Measurements from ENCODE around the gene SMARCA5.

- TF ChIP-seq POLR2A (IDR thresholded peaks at IDR 0.05; ENCODE audit: low read depth, low read length) (no peak), EZH2 (IDR thresholded peaks at IDR 0.05; ENCODE audit: borderline replicate concordance, low read depth, low read length, severe bottlenecking) (no peak), CTCF (IDR thresholded peaks at IDR 0.05; ENCODE audit: extremely low read depth in 1 of 2, insufficient read depth in 1 of 2, low read depth in 1 of 2, low read length in 2 of 2) (no peak), POLR2AphosphoS5 (IDR thresholded peaks at IDR 0.05; ENCODE audit: insufficient read depth, low read depth, low read length) (no peak), MAX (IDR thresholded peaks at IDR 0.05; ENCODE audit: insufficient read depth, insufficient read length) (no peak), MYC (IDR thresholded peaks at IDR 0.05; ENCODE audit: low read depth, low read length) (no peak), JUN (IDR thresholded peaks at IDR 0.05; ENCODE audit: borderline replicate concordance, insufficient read depth, insufficient read length, low read depth) (no peak)
Observed at GRCh38 chr4:143549928-143550327, 36.4 kb downstream of the SMARCA5 start.

All from endothelial cell of umbilical vein (primary cell).